SK-N-SH treated with all-trans-retinoic acid at 6 μM for 48 hours (cell line): ENCODE data around the gene RETREG3.
A peak's percentile ranks its signal among the peaks of the same experiment; 100 is the strongest.

Experiments
- ATAC-seq: fragments of 200-7000 bp; cut with Tn5 transposase; 3 replicates; pipeline ENCODE4 v1.9.1; 2020; ENCODE audit warnings: mild to moderate bottlenecking, moderate library complexity
- ARNTL ChIP-seq: fragments of 450-650 bp; formaldehyde crosslinking; IDR thresholded peaks from 2 replicates; pipeline ENCODE4 v1.5.0; 2020; ENCODE audit warnings: low read depth, mild to moderate bottlenecking, moderate library complexity, borderline replicate concordance
- BACH2 ChIP-seq: fragments of 250-450 bp; sonication (Bioruptor Pico); IDR thresholded peaks from 2 replicates; pipeline ENCODE4 v1.9.0; 2021; ENCODE audit warnings: mild to moderate bottlenecking, borderline replicate concordance
- CREB5 ChIP-seq: fragments of 250-450 bp; sonication (Bioruptor Pico); IDR thresholded peaks from 2 replicates; pipeline ENCODE4 v1.5.1; 2020; ENCODE audit warnings: low read depth, mild to moderate bottlenecking, moderate library complexity
- CSDC2 ChIP-seq: fragments of 250-450 bp; sonication (Bioruptor Pico); IDR thresholded peaks from 2 replicates; pipeline ENCODE4 v1.5.0; 2020; ENCODE audit warnings: mild to moderate bottlenecking, moderate library complexity
- CSRNP3 ChIP-seq: fragments of 250-450 bp; sonication (Bioruptor Pico); IDR thresholded peaks from 2 replicates; pipeline ENCODE4 v1.5.1; 2021; ENCODE audit warnings: mild to moderate bottlenecking, moderate library complexity
- ESRRG ChIP-seq: fragments of 250-450 bp; sonication (Bioruptor Pico); IDR thresholded peaks from 2 replicates; pipeline ENCODE4 v1.6.1; 2021; ENCODE audit warnings: mild to moderate bottlenecking
- GLIS3 ChIP-seq: fragments of 250-450 bp; sonication (Bioruptor Pico); IDR thresholded peaks from 2 replicates; pipeline ENCODE4 v1.5.0; 2020; ENCODE audit warnings: mild to moderate bottlenecking, moderate library complexity
- ISL1 ChIP-seq: fragments of 250-450 bp; sonication (Bioruptor Pico); IDR thresholded peaks from 2 replicates; pipeline ENCODE4 v2.1.2; 2022; ENCODE audit warnings: mild to moderate bottlenecking, moderate library complexity
- PATZ1 ChIP-seq: fragments of 250-450 bp; sonication (Bioruptor Pico); IDR thresholded peaks from 2 replicates; pipeline ENCODE4 v1.8.0; 2020; ENCODE audit warnings: mild to moderate bottlenecking, moderate library complexity, borderline replicate concordance
- POU6F1 ChIP-seq: fragments of 250-450 bp; sonication (Bioruptor Pico); IDR thresholded peaks from 2 replicates; pipeline ENCODE4 v1.8.0; 2021; ENCODE audit warnings: low read depth, mild to moderate bottlenecking, moderate library complexity, borderline replicate concordance
- PPARA ChIP-seq: fragments of 250-450 bp; sonication (Bioruptor Pico); IDR thresholded peaks from 2 replicates; pipeline ENCODE4 v1.5.0; 2020; ENCODE audit warnings: mild to moderate bottlenecking, borderline replicate concordance
- RARB ChIP-seq: fragments of 250-450 bp; sonication (Bioruptor Pico); IDR thresholded peaks from 2 replicates; pipeline ENCODE4 v1.8.0; 2021; ENCODE audit warnings: mild to moderate bottlenecking, moderate library complexity
- SNAI2 ChIP-seq: fragments of 250-450 bp; sonication (Bioruptor Pico); IDR thresholded peaks from 2 replicates; pipeline ENCODE4 v1.5.0; 2020; ENCODE audit warnings: mild to moderate bottlenecking, moderate library complexity
- TOX ChIP-seq: fragments of 250-450 bp; sonication (Bioruptor Pico); IDR thresholded peaks from 2 replicates; pipeline ENCODE4 v1.8.0; 2021; ENCODE audit warnings: mild to moderate bottlenecking, moderate library complexity, borderline replicate concordance
- TSHZ2 ChIP-seq: fragments of 250-450 bp; sonication (Bioruptor Pico); IDR thresholded peaks from 2 replicates; pipeline ENCODE4 v1.5.0; 2020; ENCODE audit warnings: mild to moderate bottlenecking, moderate library complexity
- ZC3H10 ChIP-seq: fragments of 250-450 bp; sonication (Bioruptor Pico); IDR thresholded peaks from 2 replicates; pipeline ENCODE4 v1.5.1; 2021; ENCODE audit warnings: mild to moderate bottlenecking, moderate library complexity
- ZFP3 ChIP-seq: fragments of 250-450 bp; sonication (Bioruptor Pico); IDR thresholded peaks from 2 replicates; pipeline ENCODE4 v1.5.0; 2020; ENCODE audit warnings: mild to moderate bottlenecking, moderate library complexity
- ZFP30 ChIP-seq: fragments of 450-650 bp; formaldehyde crosslinking; IDR thresholded peaks from 2 replicates; pipeline ENCODE4 v1.5.0; 2022; ENCODE audit warnings: mild to moderate bottlenecking, moderate library complexity
- ZNF565 ChIP-seq: fragments of 450-650 bp; formaldehyde crosslinking; conservative IDR thresholded peaks from 2 replicates; pipeline ENCODE4 v1.5.0; 2020; ENCODE audit warnings: low read depth, mild to moderate bottlenecking, moderate library complexity
- ZNF70 ChIP-seq: fragments of 450-650 bp; formaldehyde crosslinking; IDR thresholded peaks from 2 replicates; pipeline ENCODE4 v1.5.0; 2020; ENCODE audit warnings: mild to moderate bottlenecking, moderate library complexity
- ZNF8 ChIP-seq: fragments of 450-650 bp; formaldehyde crosslinking; IDR thresholded peaks from 2 replicates; pipeline ENCODE4 v1.5.0; 2020; ENCODE audit warnings: mild to moderate bottlenecking, moderate library complexity

The RETREG3 gene

GRCh38 chr17:42578282-42578869, 30.8 kb downstream of the RETREG3 start:
- TF ChIP-seq ZC3H10 (no peak), ZNF8 (CRISPR knock-in tag) (no peak), TSHZ2 (CRISPR knock-in tag) (no peak), TOX (no peak), ZFP3 (CRISPR knock-in tag) (no peak), CREB5 (no peak), ISL1 (no peak), BACH2 (CRISPR knock-in tag) (no peak), POU6F1 (CRISPR knock-in tag) (no peak), CSRNP3 (CRISPR knock-in tag) (no peak), ZFP30 (CRISPR knock-in tag) (no peak), CSDC2 (CRISPR knock-in tag) (no peak), RARB (CRISPR knock-in tag) (no peak), PPARA (no peak), ESRRG (no peak), SNAI2 (no peak), ZNF565 (CRISPR knock-in tag) (no peak), ARNTL (CRISPR knock-in tag) (no peak), ZNF70 (CRISPR knock-in tag) (no peak), GLIS3 (CRISPR knock-in tag) (no peak)
- ATAC-seq, result peak; percentile 78

GRCh38 chr17:42577532-42578281, 31.5 kb downstream of the RETREG3 start, which contains the start of gene PSMC3IP:
PSMC3IP (minus strand) TSS chr17:42577729; CDS start chr17:42577686, 43 bp downstream.
- ATAC-seq, result peak; percentile 92

More at GRCh38 chr17:42577532-42578281, 31.5 kb downstream of the RETREG3 start, which contains the start of gene PSMC3IP:
- TF ChIP-seq CREB5 (no peak), ZNF8 (CRISPR knock-in tag) (no peak), PATZ1 (CRISPR knock-in tag) (no peak), ZFP30 (CRISPR knock-in tag) (no peak), RARB (CRISPR knock-in tag) (no peak), ZNF565 (CRISPR knock-in tag) (no peak)
